Mesendoderm (in vitro differentiated cells): Measurements from ENCODE around the gene SEMA3C.

Experiments used
- DNase-seq: peaks from one replicate; pipeline ENCODE4 v3.0.0; 2013
- H2AK5ac ChIP-seq: 2 replicates; pipeline ENCODE4 v1.6.1; 2013; ENCODE audit warnings: low read length, inconsistent platforms
- H2BK120ac ChIP-seq: 2 replicates; pipeline ENCODE4 v1.6.1; 2013; ENCODE audit warnings: low read depth, mild to moderate bottlenecking, low read length, moderate library complexity, mixed read lengths
- H2BK15ac ChIP-seq: replicated peaks from 2 replicates; pipeline ENCODE4 v1.6.1; 2013; ENCODE audit warnings: low read depth, mild to moderate bottlenecking, moderate library complexity
- H2BK5ac ChIP-seq: 2 replicates; pipeline ENCODE4 v1.6.1; 2013; ENCODE audit warnings: low read length, inconsistent platforms
- H3K18ac ChIP-seq: 2 replicates; pipeline ENCODE4 v1.6.1; 2013; ENCODE audit warnings: mild to moderate bottlenecking, low read length, mixed read lengths
- H3K23ac ChIP-seq: one replicate; pipeline ENCODE4 v1.6.1; 2013; ENCODE audit warnings: low read length
- H3K27ac ChIP-seq: 2 replicates; pipeline ENCODE4 v1.5.1; 2013; ENCODE audit warnings: low read depth, mild to moderate bottlenecking, inconsistent platforms, low read length, moderate library complexity
- H3K27me3 ChIP-seq: 2 replicates; pipeline ENCODE4 v1.6.1; 2013; ENCODE audit warnings: low read length, control low read depth, mild to moderate bottlenecking, inconsistent platforms; ENCODE audit not compliant: insufficient read depth, poor library complexity
- H3K36me3 ChIP-seq: 2 replicates; pipeline ENCODE4 v1.6.1; 2013; ENCODE audit warnings: low read length, inconsistent platforms; ENCODE audit not compliant: control insufficient read depth, insufficient read depth
- H3K4ac ChIP-seq: one replicate; pipeline ENCODE4 v1.6.1; 2013; ENCODE audit warnings: low read depth, mild to moderate bottlenecking, low read length, moderate library complexity
- H3K4me1 ChIP-seq: 2 replicates; pipeline ENCODE4 v1.6.1; 2013; ENCODE audit warnings: low read depth, low read length, inconsistent platforms; ENCODE audit not compliant: control insufficient read depth
- H3K4me2 ChIP-seq: 2 replicates; pipeline ENCODE4 v1.6.1; 2013; ENCODE audit warnings: low read length
- H3K4me3 ChIP-seq: 2 replicates; pipeline ENCODE4 v1.5.1; 2013; ENCODE audit warnings: mild to moderate bottlenecking, low read length
- H3K56ac ChIP-seq: one replicate; pipeline ENCODE4 v1.6.1; 2013; ENCODE audit warnings: low read length
- H3K79me1 ChIP-seq: 2 replicates; pipeline ENCODE4 v1.6.1; 2013; ENCODE audit warnings: low read length, inconsistent platforms
- H3K79me2 ChIP-seq: 2 replicates; pipeline ENCODE4 v1.6.1; 2013; ENCODE audit warnings: mild to moderate bottlenecking, low read length; ENCODE audit not compliant: control insufficient read depth, insufficient read depth
- H3K9ac ChIP-seq: 2 replicates; pipeline ENCODE4 v1.6.1; 2013; ENCODE audit warnings: low read length, inconsistent platforms
- H4K5ac ChIP-seq: one replicate; pipeline ENCODE4 v1.6.1; 2013; ENCODE audit warnings: low read length
- H4K8ac ChIP-seq: one replicate; pipeline ENCODE4 v1.6.1; 2013; ENCODE audit warnings: low read depth, mild to moderate bottlenecking, control low read depth, low read length, moderate library complexity
- WGBS: extraction: QIAGEN DNeasy Blood & Tissue Kit; methylation state at CpG from one replicate; pipeline ENCODE4 v1.1.7; 2013; ENCODE audit warnings: low lambda C conversion rate, missing lambda C conversion rate; ENCODE audit not compliant: insufficient coverage; ENCODE audit errors: extremely low coverage; 5-methylcytosine and 5-hydroxymethylcytosine counted together

Gene SEMA3C

GRCh38 chr7:80923211-80923612 is 4.4 kb upstream of the SEMA3C start:
- no peak overlapping the region for H3K56ac ChIP-seq
- no peaks in the 10 kb centered on the region for H3K27me3 ChIP-seq
- no peaks in the 10 kb centered on the region for H3K4me1 ChIP-seq
- H4K5ac ChIP-seq, result no peak overlapping the region
- no peak overlapping the region for H2BK15ac ChIP-seq
- no peak for DNase-seq
- H3K36me3 ChIP-seq, result no peaks in the 10 kb centered on the region
- no peak overlapping the region for H3K4me3 ChIP-seq
- WGBS, result no CpG with 5 or more reads among the region's 4 CpGs
- H3K4ac ChIP-seq, result no peak overlapping the region
- H2AK5ac ChIP-seq, result no peak overlapping the region
- no peaks in the 10 kb centered on the region for H3K79me1 ChIP-seq
- no peak overlapping the region for H3K4me2 ChIP-seq
- H2BK5ac ChIP-seq, result no peak overlapping the region
- H3K79me2 ChIP-seq, result no peaks in the 10 kb centered on the region
- no peak overlapping the region for H2BK120ac ChIP-seq
- H3K23ac ChIP-seq, result no peak overlapping the region
- no peak overlapping the region for H3K27ac ChIP-seq
- no peak overlapping the region for H3K9ac ChIP-seq
- H4K8ac ChIP-seq, result no peak overlapping the region
- no peak overlapping the region for H3K18ac ChIP-seq

DNA sequence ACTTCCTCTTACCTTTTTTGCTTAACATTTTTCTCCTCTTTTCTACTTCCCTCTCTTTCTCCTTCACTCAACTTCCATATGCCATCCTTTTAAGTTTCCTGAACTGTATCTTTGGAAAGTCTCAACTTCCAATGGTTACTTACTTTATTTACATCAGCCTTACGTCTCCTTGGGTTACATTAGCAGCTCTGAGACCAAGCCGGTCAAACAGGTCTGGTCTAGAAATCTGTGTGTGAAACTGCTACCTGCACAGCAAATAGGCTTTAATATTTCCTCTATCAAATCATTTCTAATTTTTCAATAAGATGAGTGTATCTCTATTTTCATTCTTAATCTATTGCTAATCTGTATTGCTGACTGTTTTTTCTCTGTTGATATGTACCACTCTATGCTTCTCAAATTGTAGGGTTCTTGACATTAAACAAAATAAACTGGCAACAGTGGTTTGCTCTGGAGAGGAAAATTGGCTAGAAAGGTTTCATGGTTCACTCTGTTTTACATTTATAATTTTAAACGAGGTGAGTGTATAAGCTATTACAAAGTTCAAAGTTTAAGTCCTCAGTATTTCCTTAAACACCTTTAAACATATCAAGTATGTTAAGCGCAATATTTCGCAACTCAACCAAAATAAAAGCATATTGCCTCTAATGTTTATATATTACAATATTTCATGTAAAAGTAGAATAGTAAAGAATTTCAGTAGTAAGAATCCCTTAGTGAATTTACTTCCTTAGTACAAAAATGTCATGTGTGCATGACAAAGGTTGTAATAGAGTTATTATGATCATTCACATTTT is 3.6 kb upstream of the SEMA3C start:
- Histone ChIP-seq H3K4ac (no peak overlapping the region), H4K8ac (no peak overlapping the region), H3K9ac (no peak overlapping the region), H3K4me1 (no peaks in the 10 kb centered on the region), H3K18ac (no peak overlapping the region), H3K27me3 (no peaks in the 10 kb centered on the region), H3K79me1 (no peaks in the 10 kb centered on the region), H2BK120ac (no peak overlapping the region), H2BK15ac (no peak overlapping the region), H3K56ac (no peak overlapping the region), H3K23ac (no peak overlapping the region), H4K5ac (no peak overlapping the region), H2BK5ac (no peak overlapping the region), H3K4me3 (no peak overlapping the region), H3K27ac (no peak overlapping the region), H3K79me2 (no peaks in the 10 kb centered on the region), H3K36me3 (no peaks in the 10 kb centered on the region), H2AK5ac (no peak overlapping the region), H3K4me2 (no peak overlapping the region)
- no peak for DNase-seq
- whole genome bisulfite sequencing, result 100% methylated on average over 2 of the region's 5 CpGs

- no peak for DNase-seq
- no peak overlapping the region for H2BK5ac ChIP-seq
- WGBS, result no CpG with 5 or more reads among the region's 3 CpGs
Observed at GRCh38 chr7:80921130-80921529, 2.3 kb upstream of the SEMA3C start.

DNA sequence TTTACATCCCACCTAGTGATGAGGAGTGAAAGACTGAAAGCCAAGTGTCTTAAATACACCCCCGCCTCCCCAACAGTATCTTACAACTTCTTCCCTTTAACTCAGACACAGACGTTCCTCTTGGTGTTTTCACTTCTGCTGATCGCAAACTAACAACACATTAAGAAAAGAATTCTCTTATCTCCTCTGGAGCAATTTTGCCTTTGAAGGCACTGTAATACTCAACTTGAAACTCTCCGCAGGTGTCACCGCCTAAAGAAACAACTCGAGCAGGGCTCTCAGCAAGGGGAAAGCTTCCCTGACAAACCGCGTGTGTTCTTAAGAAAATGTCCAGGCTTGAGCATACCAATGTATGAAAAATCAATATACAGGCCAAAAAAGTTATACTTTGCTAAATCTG is 452 bp downstream of the SEMA3C start:
- Histone ChIP-seq H3K27ac (peak overlapping the region; percentile 75), H3K23ac (no peak overlapping the region), H3K4me1 (no peaks in the 10 kb centered on the region), H2AK5ac (no peak overlapping the region), H3K56ac (peak overlapping the region; percentile 36), H2BK15ac (no peak overlapping the region), H3K79me2 (no peaks in the 10 kb centered on the region), H2BK120ac (no peak overlapping the region), H3K79me1 (no peaks in the 10 kb centered on the region), H3K4me2 (peak overlapping the region; percentile 67), H3K4me3 (peak overlapping the region; percentile 27), H3K9ac (peak overlapping the region; percentile 20), H3K4ac (no peak overlapping the region), H4K5ac (no peak overlapping the region), H3K27me3 (no peaks in the 10 kb centered on the region), H2BK5ac (no peak overlapping the region), H3K36me3 (no peaks in the 10 kb centered on the region), H3K18ac (no peak overlapping the region), H4K8ac (no peak overlapping the region)
- WGBS, result no CpG with 5 or more reads among the region's 8 CpGs
- DNase-seq, result peak; percentile 74

More at GRCh38 chr7:80921130-80921529, 2.3 kb upstream of the SEMA3C start:
- Histone ChIP-seq H3K79me2 (no peaks in the 10 kb centered on the region), H3K4me2 (no peak overlapping the region), H3K18ac (no peak overlapping the region), H3K79me1 (no peaks in the 10 kb centered on the region), H3K4ac (no peak overlapping the region), H3K27me3 (no peaks in the 10 kb centered on the region), H2AK5ac (no peak overlapping the region), H3K4me3 (no peak overlapping the region), H4K8ac (no peak overlapping the region), H3K9ac (no peak overlapping the region), H3K36me3 (no peaks in the 10 kb centered on the region), H4K5ac (no peak overlapping the region), H2BK120ac (no peak overlapping the region), H3K23ac (no peak overlapping the region), H3K4me1 (no peaks in the 10 kb centered on the region), H3K27ac (no peak overlapping the region), H3K56ac (no peak overlapping the region), H2BK15ac (no peak overlapping the region)

- no peak overlapping the region for H2BK120ac ChIP-seq
- H3K18ac ChIP-seq, result peak overlapping the region; percentile 51
- no peaks in the 10 kb centered on the region for H3K27me3 ChIP-seq
- H3K4ac ChIP-seq, result no peak overlapping the region
- H3K79me2 ChIP-seq, result no peaks in the 10 kb centered on the region
- H4K5ac ChIP-seq, result no peak overlapping the region
- no peak overlapping the region for H3K4me2 ChIP-seq
- H3K27ac ChIP-seq, result no peak overlapping the region
- H3K23ac ChIP-seq, result no peak overlapping the region
- H3K36me3 ChIP-seq, result no peaks in the 10 kb centered on the region
- WGBS, result no CpG with 5 or more reads among the region's 3 CpGs
- H3K56ac ChIP-seq, result no peak overlapping the region
- H2BK5ac ChIP-seq, result no peak overlapping the region
- no peak overlapping the region for H2BK15ac ChIP-seq
- H3K4me1 ChIP-seq, result no peaks in the 10 kb centered on the region
- H3K4me3 ChIP-seq, result no peak overlapping the region
- no peak overlapping the region for H2AK5ac ChIP-seq
- no peak overlapping the region for H4K8ac ChIP-seq
- H3K79me1 ChIP-seq, result no peaks in the 10 kb centered on the region
- peak; percentile 45 for DNase-seq
- no peak overlapping the region for H3K9ac ChIP-seq
Observed at GRCh38 chr7:80916770-80917741, 1.8 kb downstream of the SEMA3C start.
